Epithelial cell of esophagus (primary cell): Measurements from ENCODE around the gene TRIM49D1.
"Not testable (repeated sequence)": the region's sequence is repeated elsewhere in the genome, so short reads cannot be mapped to it uniquely, and the experiment has no call there.

Experiments
- DNase-seq: peaks from one replicate; pipeline ENCODE4 v3.0.0; 2010; ENCODE audit warnings: low read depth
- H3K4me3 ChIP-seq: 2 replicates; pipeline ENCODE4 v1.5.1; 2011; ENCODE audit warnings: mild to moderate bottlenecking, low read length, control low read depth
- TF ChIP-seq, protein P1 (sequence below): IDR thresholded peaks from 2 replicates; pipeline ENCODE4 v1.5.1; 2011; ENCODE audit warnings: low read depth, mild to moderate bottlenecking, low read length, control low read depth, inconsistent platforms; ENCODE audit not compliant: insufficient read depth; ENCODE audit errors: missing control alignments

TRIM49D1 gene

GRCh38 chr11:89922195-89922660, at the start of gene TRIM49D1:
Gene TRIM49D1 (minus strand): TSS chr11:89922245. CDS start chr11:89917710, 4,535 bp downstream.
- TF ChIP-seq, protein P1, sequence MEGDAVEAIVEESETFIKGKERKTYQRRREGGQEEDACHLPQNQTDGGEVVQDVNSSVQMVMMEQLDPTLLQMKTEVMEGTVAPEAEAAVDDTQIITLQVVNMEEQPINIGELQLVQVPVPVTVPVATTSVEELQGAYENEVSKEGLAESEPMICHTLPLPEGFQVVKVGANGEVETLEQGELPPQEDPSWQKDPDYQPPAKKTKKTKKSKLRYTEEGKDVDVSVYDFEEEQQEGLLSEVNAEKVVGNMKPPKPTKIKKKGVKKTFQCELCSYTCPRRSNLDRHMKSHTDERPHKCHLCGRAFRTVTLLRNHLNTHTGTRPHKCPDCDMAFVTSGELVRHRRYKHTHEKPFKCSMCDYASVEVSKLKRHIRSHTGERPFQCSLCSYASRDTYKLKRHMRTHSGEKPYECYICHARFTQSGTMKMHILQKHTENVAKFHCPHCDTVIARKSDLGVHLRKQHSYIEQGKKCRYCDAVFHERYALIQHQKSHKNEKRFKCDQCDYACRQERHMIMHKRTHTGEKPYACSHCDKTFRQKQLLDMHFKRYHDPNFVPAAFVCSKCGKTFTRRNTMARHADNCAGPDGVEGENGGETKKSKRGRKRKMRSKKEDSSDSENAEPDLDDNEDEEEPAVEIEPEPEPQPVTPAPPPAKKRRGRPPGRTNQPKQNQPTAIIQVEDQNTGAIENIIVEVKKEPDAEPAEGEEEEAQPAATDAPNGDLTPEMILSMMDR = no peak
- no peak within 1 kb of the TSS for H3K4me3 ChIP-seq
- no peak for DNase-seq

- DNase-seq, H3K4me3 ChIP-seq: not testable (repeated sequence)
Observed at GRCh38 chr11:89965737-89966136, 43.7 kb upstream of the TRIM49D1 start, which contains the start of gene TRIM64. Gene TRIM64 (plus strand): TSS chr11:89966037. CDS start chr11:89968504, 2,467 bp downstream.

DNA sequence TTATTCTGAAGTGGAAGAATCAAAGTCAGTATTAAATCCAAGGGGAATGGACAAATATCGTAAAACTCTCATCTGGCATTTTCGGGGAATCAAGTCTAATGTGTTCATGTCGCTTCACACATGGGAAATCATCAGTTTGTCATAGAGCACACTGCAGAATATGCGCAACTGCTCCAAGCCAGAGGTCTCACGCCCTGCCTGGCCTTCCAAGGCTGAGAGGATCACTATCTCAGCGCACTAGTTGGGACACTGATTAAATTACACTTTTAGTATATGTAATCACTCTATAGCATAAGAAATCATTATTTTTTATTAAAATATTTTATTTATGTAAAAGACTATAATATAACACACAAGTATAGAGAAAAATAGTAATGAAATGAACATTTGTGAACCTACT, 38.8 kb upstream of the TRIM49D1 start:
- not testable (repeated sequence) for DNase-seq

GRCh38 chr11:89923764-89924163, 1.7 kb upstream of the TRIM49D1 start, which contains the start of gene TRIM49D2:
Gene TRIM49D2 (plus strand): TSS chr11:89924064. CDS start chr11:89926762, 2,698 bp downstream.
- H3K4me3 ChIP-seq, DNase-seq: not testable (repeated sequence)

More for the DNA sequence above, 38.8 kb upstream of the TRIM49D1 start:
- not testable (repeated sequence) for H3K4me3 ChIP-seq

DNA sequence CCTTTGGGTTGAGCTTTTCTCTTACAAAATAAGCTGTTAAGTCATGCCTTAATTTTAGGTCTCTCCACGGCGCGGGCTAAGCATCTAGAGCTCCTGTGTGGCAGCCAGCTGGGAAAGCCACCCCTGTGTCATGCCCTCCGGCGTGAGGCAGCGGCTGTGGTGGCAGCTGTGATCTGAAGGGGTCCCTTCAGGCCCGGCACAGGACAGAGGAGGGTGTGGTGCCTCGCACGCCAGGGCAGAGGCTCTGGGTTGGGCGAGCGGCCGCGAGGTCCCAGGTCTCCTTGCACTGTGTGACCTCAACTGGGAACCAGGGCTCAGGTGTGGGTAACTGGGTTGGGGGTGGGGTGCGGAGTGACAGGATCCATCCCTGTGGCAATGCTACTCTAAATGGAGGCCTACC, 21.2 kb downstream of the TRIM49D1 start:
- DNase-seq, H3K4me3 ChIP-seq: not testable (repeated sequence)

DNA sequence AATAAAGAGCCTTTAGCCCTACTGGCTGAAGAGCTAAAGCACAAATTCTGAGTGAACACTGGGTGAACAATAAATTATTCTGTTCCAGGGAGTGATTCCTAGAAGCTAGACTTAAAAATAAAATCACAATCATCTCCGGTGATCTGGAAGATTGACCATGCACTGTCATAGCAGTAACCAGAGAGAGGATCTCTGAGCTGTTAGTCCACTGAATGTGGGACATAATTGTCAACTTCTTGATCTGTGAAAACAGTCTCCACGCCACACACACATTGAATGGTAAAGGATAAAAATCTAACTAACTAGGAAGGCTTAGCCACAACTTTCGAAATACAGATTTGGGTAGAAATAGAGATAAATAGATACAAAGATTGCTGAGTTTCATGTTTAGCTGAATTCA, 28.8 kb downstream of the TRIM49D1 start:
- DNase-seq, H3K4me3 ChIP-seq: not testable (repeated sequence)

- not testable (repeated sequence) for H3K4me3 ChIP-seq, DNase-seq
Observed at GRCh38 chr11:89877511-89877910, 44.5 kb downstream of the TRIM49D1 start.

DNA sequence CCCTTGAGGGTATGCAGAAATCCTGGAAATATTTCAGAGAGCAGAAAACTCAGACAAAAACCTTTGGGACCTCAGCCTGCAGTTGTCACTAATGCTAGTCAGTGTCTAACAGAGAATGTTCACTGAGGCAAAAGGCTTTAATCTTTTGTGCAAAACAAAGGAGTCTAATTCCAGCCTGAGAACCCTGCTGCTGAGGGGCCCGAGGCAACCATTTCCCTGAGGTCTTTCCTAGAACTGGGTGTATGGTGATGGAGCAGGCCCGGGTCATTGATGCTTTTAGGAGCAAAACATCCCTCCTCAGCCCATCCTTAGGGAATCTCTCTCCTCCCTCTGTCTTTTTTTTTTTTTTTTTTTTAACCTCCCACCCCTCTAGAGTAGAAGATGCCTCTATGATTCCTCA, 49.5 kb downstream of the TRIM49D1 start:
- DNase-seq, H3K4me3 ChIP-seq: not testable (repeated sequence)

- DNase-seq, H3K4me3 ChIP-seq: not testable (repeated sequence)
Observed at GRCh38 chr11:89865223-89865622, 56.8 kb downstream of the TRIM49D1 start.

- peak; percentile 1 for DNase-seq
- peak overlapping the region; percentile 11 for H3K4me3 ChIP-seq
Observed at GRCh38 chr11:89863906-89864704, 57.9 kb downstream of the TRIM49D1 start.
